Mesenchymal stem cell (in vitro differentiated cells and primary cell): ENCODE results near the gene DLG4.
"Not testable (repeated sequence)": the region's sequence is repeated elsewhere in the genome, so short reads cannot be mapped to it uniquely, and the experiment has no call there.

Experiments used
- DNase-seq: peaks from one replicate; pipeline ENCODE4 v3.0.0-alpha.2; 2013
- H2AFZ ChIP-seq: one replicate; pipeline ENCODE4 v1.6.1; 2013; ENCODE audit warnings: low read depth, mild to moderate bottlenecking, control low read depth, inconsistent platforms, low read length, moderate library complexity
- H2AK5ac ChIP-seq: 2 replicates; pipeline ENCODE4 v1.6.1; 2013; ENCODE audit warnings: low read length, moderate library complexity, mild to moderate bottlenecking, inconsistent platforms; ENCODE audit not compliant: severe bottlenecking
- H2BK120ac ChIP-seq: one replicate; pipeline ENCODE4 v1.6.1; 2013; ENCODE audit warnings: low read depth, mild to moderate bottlenecking, inconsistent platforms, low read length, moderate library complexity
- H2BK12ac ChIP-seq, 2 experiments: one replicate each; pipeline ENCODE4 v1.6.1; 2013; ENCODE audit warnings: inconsistent platforms in 2 of 2, low read length in 2 of 2, mild to moderate bottlenecking in 2 of 2, moderate library complexity in 2 of 2, control low read depth in 1 of 2
- H2BK15ac ChIP-seq: one replicate; pipeline ENCODE4 v1.6.1; 2013; ENCODE audit warnings: mild to moderate bottlenecking, low read depth, inconsistent platforms; ENCODE audit not compliant: poor library complexity, severe bottlenecking
- H2BK5ac ChIP-seq: 2 replicates; pipeline ENCODE4 v1.6.1; 2013; ENCODE audit warnings: low read depth, mild to moderate bottlenecking, low read length, control low read depth, inconsistent platforms; ENCODE audit not compliant: poor library complexity, severe bottlenecking
- H3K14ac ChIP-seq, 2 experiments: one replicate each; pipeline ENCODE4 v1.6.1; 2013; ENCODE audit warnings: inconsistent platforms in 2 of 2, low read length in 2 of 2, control low read depth in 1 of 2, mild to moderate bottlenecking in 1 of 2, moderate library complexity in 1 of 2
- H3K18ac ChIP-seq, 2 experiments: one replicate each; pipeline ENCODE4 v1.6.1; 2013; ENCODE audit warnings: inconsistent platforms in 2 of 2, low read length in 2 of 2, control low read depth in 1 of 2, low read depth in 1 of 2, mild to moderate bottlenecking in 1 of 2
- H3K23ac ChIP-seq, 2 experiments: one replicate each; pipeline ENCODE4 v1.6.1; 2013; ENCODE audit warnings: inconsistent platforms in 2 of 2, low read length in 2 of 2, mild to moderate bottlenecking in 2 of 2, moderate library complexity in 2 of 2, control low read depth in 1 of 2
- H3K27ac ChIP-seq: 2 replicates; pipeline ENCODE4 v1.5.1; 2013; ENCODE audit warnings: mild to moderate bottlenecking, moderate library complexity, low read length, control low read depth, inconsistent platforms; ENCODE audit not compliant: poor library complexity, severe bottlenecking
- H3K27me3 ChIP-seq, 2 experiments: 2 replicates each; pipeline versions ENCODE4 v1.6.1 to v1.7.0; 2013; ENCODE audit warnings: low read length in 2 of 2, mild to moderate bottlenecking in 2 of 2, moderate library complexity in 2 of 2, control low read depth in 1 of 2, inconsistent platforms in 1 of 2; ENCODE audit not compliant: control insufficient read depth in 1 of 2, insufficient read depth in 1 of 2
- H3K36me3 ChIP-seq, 2 experiments: 2 replicates each; pipeline versions ENCODE4 v1.6.1 to v1.7.0; 2013; ENCODE audit warnings: low read length in 2 of 2, control low read depth in 1 of 2, inconsistent platforms in 1 of 2, low read depth in 1 of 2, mild to moderate bottlenecking in 1 of 2; ENCODE audit not compliant: insufficient read depth in 2 of 2, control insufficient read depth in 1 of 2
- H3K4ac ChIP-seq, 2 experiments: one replicate each; pipeline ENCODE4 v1.6.1; 2013; ENCODE audit warnings: inconsistent platforms in 2 of 2, low read length in 2 of 2, mild to moderate bottlenecking in 2 of 2, moderate library complexity in 2 of 2, control low read depth in 1 of 2, low read depth in 1 of 2
- H3K4me1 ChIP-seq: 2 replicates; pipeline ENCODE4 v1.6.1; 2013; ENCODE audit warnings: low read depth, low read length, control low read depth; ENCODE audit not compliant: control insufficient read depth, insufficient read depth
- H3K4me2 ChIP-seq: 2 replicates; pipeline ENCODE4 v1.6.1; 2013; ENCODE audit warnings: low read length, mild to moderate bottlenecking, inconsistent platforms; ENCODE audit not compliant: poor library complexity, severe bottlenecking
- H3K4me3 ChIP-seq, 2 experiments: 2 replicates each; pipeline versions ENCODE4 v1.5.1 to v1.7.0; 2013; ENCODE audit warnings: low read length in 2 of 2, mild to moderate bottlenecking in 2 of 2, control low read depth in 1 of 2, low read depth in 1 of 2; ENCODE audit not compliant: insufficient read depth in 1 of 2
- H3K79me1 ChIP-seq: replicated peaks from 2 replicates; pipeline ENCODE4 v1.6.1; 2013; ENCODE audit warnings: mild to moderate bottlenecking, control low read depth, low read length, inconsistent platforms; ENCODE audit not compliant: poor library complexity, severe bottlenecking
- H3K9ac ChIP-seq: 2 replicates; pipeline ENCODE4 v1.7.0; 2013; ENCODE audit warnings: mild to moderate bottlenecking, low read length, moderate library complexity
- H3K9me3 ChIP-seq: 2 replicates; pipeline ENCODE4 v1.7.0; 2013; ENCODE audit warnings: mild to moderate bottlenecking, low read length; ENCODE audit not compliant: control insufficient read depth
- H4K8ac ChIP-seq: one replicate; pipeline ENCODE4 v1.6.1; 2013; ENCODE audit warnings: inconsistent platforms, mild to moderate bottlenecking, low read length, moderate library complexity
- H4K91ac ChIP-seq: one replicate; pipeline ENCODE4 v1.6.1; 2013; ENCODE audit warnings: mild to moderate bottlenecking, low read length, inconsistent platforms
- WGBS: methylation state at CpG from one replicate; pipeline ENCODE4 v1.1.7; 2013; ENCODE audit warnings: mixed read lengths; 5-methylcytosine and 5-hydroxymethylcytosine counted together

The DLG4 gene

DNA sequence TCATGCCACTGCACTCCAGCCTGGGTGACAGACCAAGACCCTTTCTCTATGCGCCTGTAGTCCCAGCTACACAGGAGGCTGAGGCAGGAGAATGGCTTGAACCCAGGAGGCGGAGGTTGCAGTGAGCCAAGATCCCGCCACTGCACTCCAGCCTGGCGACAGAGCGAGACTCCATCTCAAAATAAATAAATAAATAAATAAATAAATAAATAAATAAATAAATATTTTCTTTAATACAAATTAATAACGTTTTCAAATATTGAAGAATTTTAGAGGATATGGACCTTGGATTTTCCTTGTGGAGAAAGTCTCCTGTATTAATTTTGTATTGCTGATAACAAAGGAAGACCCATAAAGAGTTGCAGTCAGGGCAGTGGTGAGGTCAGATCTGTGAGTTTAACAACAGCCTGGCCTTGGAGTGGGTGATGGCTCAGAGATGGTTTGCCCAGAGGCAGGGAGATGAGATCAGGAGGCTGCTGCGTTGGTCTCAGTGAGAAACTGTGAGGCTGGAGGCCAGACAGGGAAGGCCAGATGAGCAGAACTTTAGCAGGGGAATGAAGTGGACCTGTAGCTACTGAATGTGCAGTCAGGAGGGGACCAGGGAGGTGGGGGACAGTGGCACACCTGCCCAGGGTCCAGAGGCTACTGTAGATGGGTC is 36.1 kb downstream of the DLG4 start:
- H2AFZ ChIP-seq = no peak overlapping the region
- DNase-seq = no peak
- no peak overlapping the region for H2BK12ac ChIP-seq
- WGBS = 78% methylated on average over 4 of the region's 7 CpGs
- no peaks in the 10 kb centered on the region for H3K9me3 ChIP-seq
- no peak overlapping the region for H3K27ac ChIP-seq
- H2BK15ac ChIP-seq = no peak overlapping the region
- no peak overlapping the region for H3K4me3 ChIP-seq
- peak overlapping the region; percentile 2 for H2AK5ac ChIP-seq
- no peak overlapping the region for H2BK120ac ChIP-seq
- no peak overlapping the region for H3K4me2 ChIP-seq
- H3K27me3 ChIP-seq = peaks cover 0 to 7% of the 10 kb centered on the region in 2 experiments
- no peak overlapping the region for H3K18ac ChIP-seq
- no peak overlapping the region for H2BK5ac ChIP-seq
- H4K8ac ChIP-seq = no peak overlapping the region
- no peak overlapping the region for H3K4ac ChIP-seq
- peaks cover 10 to 14% of the 10 kb centered on the region in 2 experiments for H3K36me3 ChIP-seq
- no peak overlapping the region for H3K23ac ChIP-seq
- no peak overlapping the region for H3K14ac ChIP-seq
- no peak overlapping the region for H3K9ac ChIP-seq
- peaks cover 2% of the 10 kb centered on the region for H3K79me1 ChIP-seq
- peaks cover 13% of the 10 kb centered on the region for H3K4me1 ChIP-seq
- no peak overlapping the region for H4K91ac ChIP-seq

DNA sequence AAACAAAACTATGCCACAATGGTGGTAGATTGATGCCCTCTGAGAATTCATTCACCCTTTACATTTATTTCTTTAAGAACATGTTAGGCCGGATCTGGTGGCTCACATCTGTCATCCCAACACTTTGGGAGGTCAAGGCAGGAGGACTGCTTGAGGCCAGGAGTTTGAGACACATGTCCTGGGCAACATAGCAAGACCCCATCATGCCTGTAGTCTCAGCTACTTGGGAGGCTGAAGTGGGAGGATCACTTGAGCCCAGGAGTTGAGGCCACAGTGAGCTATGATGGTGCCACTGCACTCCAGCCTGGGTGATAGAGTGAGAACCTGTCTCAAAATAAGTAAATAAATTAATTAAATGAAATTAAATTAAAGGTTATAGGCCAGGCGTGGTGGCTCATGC is 37.5 kb downstream of the DLG4 start:
- not testable (repeated sequence) for H3K14ac ChIP-seq, H3K9me3 ChIP-seq
- H3K36me3 ChIP-seq = peaks cover 7 to 14% of the 10 kb centered on the region in 2 experiments

DNA sequence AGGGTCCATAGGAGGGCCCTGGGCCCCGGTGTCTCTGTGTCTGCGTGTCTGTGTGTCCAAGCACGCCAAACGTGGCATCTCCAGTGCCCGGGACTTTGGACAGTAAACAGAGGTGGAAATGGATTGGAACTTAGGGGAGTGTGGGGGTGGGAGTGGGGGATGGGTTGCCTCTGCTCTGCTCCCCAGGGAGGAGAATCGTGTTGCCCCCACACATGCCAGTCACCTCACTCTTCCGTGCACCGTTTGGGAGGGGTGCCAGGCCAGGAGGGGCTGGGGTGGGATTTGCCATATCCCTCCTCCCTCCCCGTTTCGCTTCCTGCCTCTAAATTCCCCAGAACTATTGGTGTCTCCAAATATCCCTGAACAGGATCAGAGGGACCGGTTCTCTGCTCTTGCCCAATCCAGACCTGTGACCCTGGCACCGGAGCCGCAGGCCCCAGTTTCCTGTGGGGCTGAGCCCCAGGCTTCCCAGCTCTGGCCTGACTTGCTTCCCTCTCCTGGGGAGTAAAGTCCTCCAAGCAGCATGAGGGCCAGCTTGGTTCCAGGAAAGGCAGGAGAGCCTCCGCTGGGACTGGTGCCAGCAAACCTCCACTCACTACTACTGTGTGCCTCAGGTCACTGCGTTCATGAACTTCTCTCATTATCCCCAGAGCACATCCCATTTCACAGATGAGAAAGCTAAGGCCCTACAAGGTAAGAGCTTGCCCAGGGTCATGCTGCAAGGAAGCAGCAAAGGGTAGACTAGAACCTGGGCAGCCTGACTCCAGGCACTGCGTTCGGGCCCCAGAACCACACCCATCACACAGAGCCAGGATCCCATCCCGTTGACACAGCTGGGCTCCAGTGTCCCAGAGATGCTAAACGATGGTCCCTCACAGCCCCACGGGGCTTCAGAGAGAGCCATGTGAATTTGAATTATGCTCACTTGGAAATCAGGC is 40.0 kb downstream of the DLG4 start, which contains the start of gene ASGR1:
Gene ASGR1 (minus strand): TSS at position 54 of the 938 bp plus-strand sequence. CDS start 807 bp downstream, outside the sequence.
- Histone ChIP-seq H3K4ac (no peak within 1 kb of the TSS), H4K91ac (no peak within 1 kb of the TSS), H2AK5ac (no peak within 1 kb of the TSS), H3K27ac (no peak within 1 kb of the TSS), H2AFZ (peak within 1 kb of the TSS; percentile 24), H2BK12ac (no peak within 1 kb of the TSS), H3K9ac (no peak within 1 kb of the TSS), H3K18ac (no peak within 1 kb of the TSS), H3K9me3 (no peaks in the 10 kb centered on the region), H2BK15ac (no peak within 1 kb of the TSS), H3K27me3 (peaks cover 8 to 44% of the 10 kb centered on the region in 2 experiments), H2BK5ac (no peak within 1 kb of the TSS), H2BK120ac (no peak within 1 kb of the TSS), H3K4me2 (peak within 1 kb of the TSS; percentile 89), H3K23ac (no peak within 1 kb of the TSS), H3K36me3 (no peaks in the 10 kb centered on the region), H4K8ac (no peak within 1 kb of the TSS), H3K79me1 (no peaks in the 10 kb centered on the region), H3K14ac (no peak within 1 kb of the TSS), H3K4me3 (no peak within 1 kb of the TSS), H3K4me1 (peaks cover 26% of the 10 kb centered on the region)
- DNase-seq = no peak
- 79% methylated on average over 19 of the region's 20 CpGs for WGBS

More for the DNA sequence above, 37.5 kb downstream of the DLG4 start:
- H3K27ac ChIP-seq, H2BK120ac ChIP-seq, H3K4me3 ChIP-seq, H3K18ac ChIP-seq, H3K4me2 ChIP-seq, H4K8ac ChIP-seq, H2BK12ac ChIP-seq, H2BK5ac ChIP-seq, H3K9ac ChIP-seq, H2AFZ ChIP-seq, H3K79me1 ChIP-seq, DNase-seq, H4K91ac ChIP-seq, H2AK5ac ChIP-seq, H3K4ac ChIP-seq, H2BK15ac ChIP-seq, H3K23ac ChIP-seq: not testable (repeated sequence)
- H3K27me3 ChIP-seq = peaks cover 0 to 20% of the 10 kb centered on the region in 2 experiments
- WGBS = 97% methylated on average over 2 of the region's 2 CpGs
- peaks cover 24% of the 10 kb centered on the region for H3K4me1 ChIP-seq

DNA sequence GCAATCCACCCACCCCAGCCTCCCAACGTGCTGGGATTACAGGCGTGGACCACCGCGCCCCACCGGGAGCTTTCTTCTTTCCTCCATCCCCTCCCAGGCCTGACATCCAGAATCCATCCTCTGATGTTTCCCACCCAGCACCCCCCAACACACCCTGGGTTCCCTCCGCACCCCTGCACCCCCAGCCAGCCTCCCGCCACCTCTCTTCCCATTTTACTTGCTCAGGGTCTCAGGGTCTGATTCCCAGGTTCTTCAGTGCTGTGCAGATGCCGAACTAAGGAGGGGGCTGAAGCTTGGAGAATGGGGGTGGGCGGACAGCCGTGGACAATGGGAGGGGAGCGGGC is 40.7 kb downstream of the DLG4 start:
- no peak overlapping the region for H2BK15ac ChIP-seq

More for the DNA sequence above, 40.7 kb downstream of the DLG4 start:
- peaks cover 15 to 49% of the 10 kb centered on the region in 2 experiments for H3K27me3 ChIP-seq
- H4K8ac ChIP-seq = no peak overlapping the region
- 94% methylated on average over 10 of the region's 11 CpGs for WGBS
- no peak for DNase-seq
- H3K4me2 ChIP-seq = no peak overlapping the region
- no peak overlapping the region for H2AK5ac ChIP-seq
- H3K23ac ChIP-seq = no peak overlapping the region
- H2BK5ac ChIP-seq = no peak overlapping the region
- H3K18ac ChIP-seq = no peak overlapping the region
- H3K4me1 ChIP-seq = peaks cover 26% of the 10 kb centered on the region
- no peaks in the 10 kb centered on the region for H3K36me3 ChIP-seq
- no peaks in the 10 kb centered on the region for H3K9me3 ChIP-seq
- no peak overlapping the region for H3K9ac ChIP-seq
- no peak overlapping the region for H2BK120ac ChIP-seq
- H2AFZ ChIP-seq = no peak overlapping the region
- H3K14ac ChIP-seq = no peak overlapping the region
- H3K79me1 ChIP-seq = no peaks in the 10 kb centered on the region
- no peak overlapping the region for H3K27ac ChIP-seq
- no peak overlapping the region for H2BK12ac ChIP-seq
- no peak overlapping the region for H4K91ac ChIP-seq
- H3K4ac ChIP-seq = no peak overlapping the region
- no peak overlapping the region for H3K4me3 ChIP-seq
